HG03039 (cell line): Measurements from ENCODE around the gene ACTL6B.

Experiments
- ATAC-seq: cut with Tn5 transposase; IDR thresholded peaks from one replicate; pipeline ENCODE4 v1.9.1; 2021; ENCODE audit warnings: mild to moderate bottlenecking, moderate library complexity; ENCODE audit not compliant: unreplicated experiment

Gene ACTL6B

DNA sequence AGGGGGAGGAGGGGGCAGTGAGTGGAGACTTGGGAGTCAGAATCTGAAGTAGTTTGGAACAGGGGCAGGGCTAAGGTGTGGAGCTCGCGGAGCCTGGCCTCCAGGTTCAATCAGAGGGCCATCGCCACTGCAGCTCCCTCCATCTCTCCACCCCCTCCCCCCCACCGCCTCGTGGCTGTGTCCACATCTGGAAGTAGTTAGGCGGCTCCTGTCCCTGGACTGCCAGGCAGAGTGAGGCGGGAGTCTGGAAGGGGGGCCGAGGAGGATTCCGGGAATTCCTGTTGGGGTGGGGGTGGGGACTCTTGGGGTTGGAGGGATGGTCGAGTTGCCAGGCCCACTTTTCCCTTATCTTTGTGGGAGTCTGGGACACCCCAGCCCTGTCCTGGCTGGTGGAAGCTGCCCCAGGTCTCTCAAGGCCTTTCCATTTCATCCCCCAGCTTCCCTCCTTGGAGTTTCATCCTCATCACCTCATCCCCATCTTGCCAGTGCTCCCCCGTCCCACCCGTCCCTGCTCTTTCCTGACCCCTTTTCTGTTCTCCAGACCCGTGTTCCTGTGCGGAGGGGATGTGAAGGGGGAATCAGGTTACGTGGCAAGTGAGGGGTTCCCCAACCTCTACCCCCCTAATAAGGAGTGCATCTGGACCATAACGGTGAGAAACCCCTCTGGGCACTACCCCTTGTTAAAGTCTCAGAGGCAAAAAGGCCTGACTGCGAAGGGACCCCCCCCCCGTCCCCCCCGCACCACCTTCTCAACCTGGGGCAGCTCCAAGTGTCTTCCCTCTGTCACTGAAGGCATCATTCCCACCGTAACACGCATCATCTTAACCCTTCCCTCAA lies 53.1 kb downstream of the ACTL6B start:
- no peak for ATAC-seq

GRCh38 chr7:100600730-100601038 lies 55.6 kb downstream of the ACTL6B start:
- no peak for ATAC-seq

- no peak for ATAC-seq
These were observed 56.1 kb downstream of the ACTL6B start for GRCh38 chr7:100599911-100600729.

- ATAC-seq = no peak
These were observed 57.8 kb downstream of the ACTL6B start for GRCh38 chr7:100598425-100598824.

DNA sequence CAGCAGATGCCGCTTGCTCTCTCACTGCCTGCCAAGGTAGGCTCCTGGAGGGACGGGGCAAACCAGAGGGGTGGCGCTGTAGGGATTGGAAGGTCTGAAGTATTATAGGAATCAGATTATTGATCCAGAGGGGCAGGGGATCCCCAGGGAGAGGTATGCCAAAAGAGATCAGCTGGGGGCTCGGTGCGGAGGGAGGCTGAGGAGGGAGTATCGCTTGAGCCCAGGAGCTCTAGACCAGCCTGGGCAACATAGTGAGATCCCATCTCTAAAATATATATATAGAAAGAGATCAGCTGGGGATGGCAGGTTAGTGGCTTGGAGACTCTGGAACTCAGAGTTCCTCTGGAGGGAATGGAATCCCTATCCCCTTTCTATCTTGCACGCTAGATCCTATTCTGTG lies 61.1 kb downstream of the ACTL6B start:
- no peak for ATAC-seq
